ENCODE data around the gene SEMA4A.
A peak's percentile ranks its signal among the peaks of the same experiment; 100 is the strongest.

The SEMA4A gene

GRCh38 chr1:156108664-156109241 lies 44.6 kb upstream of the SEMA4A start:
- TF ChIP-seq, protein P1, sequence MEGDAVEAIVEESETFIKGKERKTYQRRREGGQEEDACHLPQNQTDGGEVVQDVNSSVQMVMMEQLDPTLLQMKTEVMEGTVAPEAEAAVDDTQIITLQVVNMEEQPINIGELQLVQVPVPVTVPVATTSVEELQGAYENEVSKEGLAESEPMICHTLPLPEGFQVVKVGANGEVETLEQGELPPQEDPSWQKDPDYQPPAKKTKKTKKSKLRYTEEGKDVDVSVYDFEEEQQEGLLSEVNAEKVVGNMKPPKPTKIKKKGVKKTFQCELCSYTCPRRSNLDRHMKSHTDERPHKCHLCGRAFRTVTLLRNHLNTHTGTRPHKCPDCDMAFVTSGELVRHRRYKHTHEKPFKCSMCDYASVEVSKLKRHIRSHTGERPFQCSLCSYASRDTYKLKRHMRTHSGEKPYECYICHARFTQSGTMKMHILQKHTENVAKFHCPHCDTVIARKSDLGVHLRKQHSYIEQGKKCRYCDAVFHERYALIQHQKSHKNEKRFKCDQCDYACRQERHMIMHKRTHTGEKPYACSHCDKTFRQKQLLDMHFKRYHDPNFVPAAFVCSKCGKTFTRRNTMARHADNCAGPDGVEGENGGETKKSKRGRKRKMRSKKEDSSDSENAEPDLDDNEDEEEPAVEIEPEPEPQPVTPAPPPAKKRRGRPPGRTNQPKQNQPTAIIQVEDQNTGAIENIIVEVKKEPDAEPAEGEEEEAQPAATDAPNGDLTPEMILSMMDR (IDR thresholded peaks at IDR 0.05), result no peak
- peak overlapping the region; percentile 94 to 97 for H3K27ac ChIP-seq
- no peaks in the 10 kb centered on the region for H3K36me3 ChIP-seq
- no peak for DNase-seq
- H3K4me3 ChIP-seq, result no peak overlapping the region
- intact Hi-C loops (cut with DNase I; ENCODE audit: low total_unique reads), result no loop called here
- no peaks in the 10 kb centered on the region for H3K27me3 ChIP-seq
- no peaks in the 10 kb centered on the region for H3K9me3 ChIP-seq
- H3K4me1 ChIP-seq, result peaks cover 7 to 49% (median 39%) of the 10 kb centered on the region in 4 donors

DNA sequence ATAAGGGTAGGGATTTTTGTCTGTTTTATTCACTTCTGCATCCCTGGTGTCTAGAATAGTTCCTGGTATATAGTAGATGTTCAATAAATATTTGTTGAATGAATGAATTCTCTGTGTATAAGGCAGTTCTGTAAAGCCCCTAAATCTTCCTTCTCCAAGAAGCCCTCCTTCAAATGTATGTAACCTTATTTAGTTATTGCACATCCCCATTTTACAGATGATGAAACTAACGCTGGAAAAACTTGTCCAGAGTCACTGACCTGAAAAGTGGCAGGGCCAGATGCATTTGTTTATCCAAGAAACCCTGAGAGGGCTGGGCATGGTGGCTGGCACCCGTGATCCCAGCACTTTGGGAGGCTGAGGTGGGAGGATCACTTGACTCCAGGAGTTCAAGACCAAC lies 43.1 kb upstream of the SEMA4A start:
- intact Hi-C loops (cut with DNase I; ENCODE audit: low total_unique reads), result no loop called here
- Histone ChIP-seq H3K4me1 (peaks cover 6 to 41% (median 29%) of the 10 kb centered on the region in 4 donors), H3K4me3 (no peak overlapping the region), H3K27me3 (no peaks in the 10 kb centered on the region), H3K36me3 (no peaks in the 10 kb centered on the region), H3K9me3 (no peaks in the 10 kb centered on the region), H3K27ac (no peak overlapping the region)
- no peak for DNase-seq
- TF ChIP-seq, protein P1 (IDR thresholded peaks at IDR 0.05), result no peak

DNA sequence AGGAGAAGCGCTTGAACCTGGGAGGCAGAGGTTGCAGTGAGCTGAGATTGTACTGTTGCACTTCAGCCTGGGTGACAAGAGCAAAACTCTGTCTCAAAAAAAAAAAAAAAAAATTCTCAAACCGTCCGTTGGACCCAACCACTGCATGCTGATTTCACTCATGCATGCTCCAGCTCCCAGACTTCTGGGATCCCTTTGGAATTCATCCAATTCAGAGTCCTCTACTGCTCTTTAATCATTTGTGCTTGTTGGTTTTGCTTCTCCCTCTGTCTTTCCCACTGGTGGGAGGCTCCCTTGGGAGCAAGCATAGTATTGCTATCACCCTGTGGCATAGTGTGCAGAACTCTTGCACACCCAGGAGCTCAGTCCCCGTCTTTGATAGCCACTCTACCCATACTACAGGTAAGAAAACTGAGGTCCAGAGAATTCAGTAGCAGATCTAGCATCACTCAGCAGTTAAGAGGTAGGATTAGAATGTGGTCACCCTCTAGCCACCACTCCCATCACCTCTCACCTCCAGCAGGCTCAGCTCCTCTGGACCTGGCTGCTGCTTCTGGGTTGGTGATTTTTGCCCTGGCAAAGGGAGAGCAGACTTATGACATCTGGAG lies 41.9 kb upstream of the SEMA4A start:
- TF ChIP-seq, protein P1 (IDR thresholded peaks at IDR 0.05), result no peak
- H3K27ac ChIP-seq, result peak overlapping the region in 1 of 2 donors; percentile 99
- H3K4me1 ChIP-seq, result peaks cover 0 to 31% (median 19%) of the 10 kb centered on the region in 4 donors

DNA sequence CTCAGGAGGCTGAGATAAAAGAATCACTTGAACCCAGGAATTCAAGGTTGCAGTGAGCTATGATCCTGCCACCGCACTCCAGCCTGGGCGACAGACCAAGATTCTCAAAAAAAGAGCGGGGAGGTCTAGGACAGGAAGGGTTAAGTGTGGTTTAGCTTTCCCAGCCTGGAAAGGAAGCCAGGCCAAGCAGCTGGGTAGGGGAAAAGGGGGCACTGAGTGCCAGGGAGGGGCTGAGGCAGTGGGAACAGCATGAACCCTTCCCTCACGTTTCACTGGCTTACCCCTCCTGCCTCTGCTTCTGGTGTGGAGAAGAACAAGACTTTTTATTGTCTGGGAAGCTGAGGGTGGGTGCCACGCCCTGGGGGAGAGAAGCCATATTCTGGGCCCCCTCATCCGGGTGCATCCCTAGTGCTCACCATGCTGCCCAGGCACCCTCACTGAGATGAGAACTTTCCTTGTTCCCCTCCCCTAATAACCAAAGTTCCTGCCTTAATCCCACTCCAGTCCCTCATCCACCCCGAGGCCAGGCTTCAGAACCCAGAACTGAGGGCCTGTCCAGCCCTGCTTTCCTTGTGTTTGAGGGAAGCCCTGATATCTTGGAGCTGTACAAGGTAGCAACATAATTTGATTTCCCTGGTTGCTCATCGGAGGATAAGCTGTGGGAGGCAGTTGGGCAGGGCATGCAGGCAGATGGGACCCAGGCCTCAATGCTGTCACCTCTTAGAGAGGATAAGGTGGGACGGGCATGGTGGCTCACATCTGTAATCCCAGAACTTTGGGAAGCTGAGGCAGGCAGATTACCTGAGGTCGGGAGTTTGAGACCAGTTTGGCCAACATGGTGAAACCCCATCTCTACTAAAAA lies 40.9 kb upstream of the SEMA4A start:
- Histone ChIP-seq H3K27me3 (no peaks in the 10 kb centered on the region), H3K36me3 (no peaks in the 10 kb centered on the region), H3K4me1 (peaks cover 0 to 27% (median 15%) of the 10 kb centered on the region in 4 donors), H3K4me3 (no peak overlapping the region), H3K9me3 (no peaks in the 10 kb centered on the region), H3K27ac (peak overlapping the region; percentile 92 to 99)
- DNase-seq, result no peak
- TF ChIP-seq, protein P1 (IDR thresholded peaks at IDR 0.05), result no peak
- intact Hi-C loops (cut with DNase I; ENCODE audit: low total_unique reads), result no loop called here

More for the DNA sequence above, 41.9 kb upstream of the SEMA4A start:
- Histone ChIP-seq H3K27me3 (no peaks in the 10 kb centered on the region), H3K9me3 (no peaks in the 10 kb centered on the region), H3K36me3 (no peaks in the 10 kb centered on the region), H3K4me3 (no peak overlapping the region)
- no peak for DNase-seq
- intact Hi-C loops (cut with DNase I; ENCODE audit: low total_unique reads), result no loop called here

DNA sequence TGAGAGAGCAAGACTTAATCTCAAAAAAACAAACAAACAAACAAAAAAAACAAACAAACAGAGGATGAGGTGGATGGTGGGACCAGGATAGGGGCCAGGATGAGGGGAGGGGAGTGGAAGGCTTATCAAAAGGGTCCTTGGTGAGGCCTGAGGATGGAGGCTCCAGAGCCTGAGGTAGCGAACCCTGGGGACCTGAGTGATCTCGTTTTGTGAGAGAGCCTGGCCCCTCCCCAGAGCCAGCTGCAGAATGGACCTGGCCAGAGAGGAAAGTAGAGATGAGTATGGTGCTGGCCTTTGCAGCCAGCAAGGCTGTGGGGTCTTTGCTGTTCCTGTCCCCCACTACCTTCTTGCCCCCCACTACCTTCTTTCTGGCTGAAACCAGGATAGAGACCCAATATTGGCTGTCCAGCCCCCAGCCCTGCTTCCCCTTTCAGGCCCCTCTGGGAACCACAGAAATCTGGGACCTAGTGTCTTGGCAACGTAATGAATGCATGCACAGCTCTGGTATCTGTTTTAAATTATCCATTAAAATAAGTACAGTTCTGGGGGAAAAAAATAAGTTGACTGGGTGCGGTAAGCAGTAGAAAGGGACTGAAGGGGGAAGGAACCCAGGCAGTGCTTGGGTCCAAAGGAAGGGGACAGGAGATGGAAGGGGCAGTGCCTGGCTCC lies 40.0 kb upstream of the SEMA4A start:
- H3K36me3 ChIP-seq, result no peaks in the 10 kb centered on the region
- intact Hi-C loops (cut with DNase I; ENCODE audit: low total_unique reads), result no loop called here
- TF ChIP-seq, protein P1 (IDR thresholded peaks at IDR 0.05), result no peak
- H3K4me3 ChIP-seq, result peak overlapping the region in 1 of 2 donors; percentile 78
- no peak for DNase-seq
- no peaks in the 10 kb centered on the region for H3K27me3 ChIP-seq
- H3K4me1 ChIP-seq, result peaks cover 0 to 30% (median 16%) of the 10 kb centered on the region in 4 donors
- no peaks in the 10 kb centered on the region for H3K9me3 ChIP-seq
- peak overlapping the region; percentile 92 to 99 for H3K27ac ChIP-seq

All from tibial artery (tissue), 4 donors.